ENCODE results near the gene MSH3. TPM values are rescaled to one million over a fixed set of nuclear protein-coding genes. Genes with fewer than 3 reads are reported as not detected.
A peak's percentile ranks its signal among the peaks of the same experiment; 100 is the strongest.
"Not testable (repeated sequence)": the region's sequence is repeated elsewhere in the genome, so short reads cannot be mapped to it uniquely, and the experiment has no call there.

MSH3 gene
- polyA plus RNA-seq, 1 donor = 13.8 TPM

- Histone ChIP-seq H3K9me3 (ENCODE audit: control insufficient read depth, low read depth, low read length) (no peaks in the 10 kb centered on the region), H3K27me3 (ENCODE audit: control insufficient read depth, insufficient read depth, low read length) (no peaks in the 10 kb centered on the region), H3K4me1 (ENCODE audit: control insufficient read depth, insufficient read depth, low read length) (peaks cover 12% of the 10 kb centered on the region), H3K36me3 (ENCODE audit: control insufficient read depth, insufficient read depth, low read length) (no peaks in the 10 kb centered on the region), H3K27ac (ENCODE audit: low read length) (no peak overlapping the region), H3K4me3 (ENCODE audit: low read length) (no peak overlapping the region)
- WGBS (ENCODE audit: insufficient coverage, low lambda C conversion rate) = 53% methylated on average over 2 of the region's 3 CpGs
- no peak for DNase-seq
Measured at GRCh38 chr5:80884086-80884813, 229.8 kb downstream of the MSH3 start.

- Histone ChIP-seq H3K36me3 (ENCODE audit: control insufficient read depth, insufficient read depth, low read length) (no peaks in the 10 kb centered on the region), H3K27ac (ENCODE audit: low read length) (peak overlapping the region; percentile 13), H3K4me3 (ENCODE audit: low read length) (no peak overlapping the region), H3K27me3 (ENCODE audit: control insufficient read depth, insufficient read depth, low read length) (no peaks in the 10 kb centered on the region), H3K9me3 (ENCODE audit: control insufficient read depth, low read depth, low read length) (no peaks in the 10 kb centered on the region), H3K4me1 (ENCODE audit: control insufficient read depth, insufficient read depth, low read length) (peaks cover 12% of the 10 kb centered on the region)
- WGBS (ENCODE audit: insufficient coverage, low lambda C conversion rate) = no CpG with 5 or more reads among the region's 1 CpG
- peak in 1 of 2 donors; percentile 11 for DNase-seq
Measured at GRCh38 chr5:80884929-80885328, 230.5 kb downstream of the MSH3 start.

GRCh38 chr5:80885396-80886000 is 231.0 kb downstream of the MSH3 start:
- H3K4me1 ChIP-seq (ENCODE audit: control insufficient read depth, insufficient read depth, low read length) = peaks cover 12% of the 10 kb centered on the region
- H3K27me3 ChIP-seq (ENCODE audit: control insufficient read depth, insufficient read depth, low read length) = no peaks in the 10 kb centered on the region
- peak overlapping the region; percentile 13 for H3K27ac ChIP-seq (ENCODE audit: low read length)
- no peaks in the 10 kb centered on the region for H3K9me3 ChIP-seq (ENCODE audit: control insufficient read depth, low read depth, low read length)
- H3K36me3 ChIP-seq (ENCODE audit: control insufficient read depth, insufficient read depth, low read length) = no peaks in the 10 kb centered on the region
- no peak overlapping the region for H3K4me3 ChIP-seq (ENCODE audit: low read length)
- DNase-seq = peak; percentile 16 to 61

GRCh38 chr5:80894083-80894482 is 239.6 kb downstream of the MSH3 start:
- peaks cover 2% of the 10 kb centered on the region for H3K36me3 ChIP-seq (ENCODE audit: control insufficient read depth, insufficient read depth, low read length)
- no peak overlapping the region for H3K27ac ChIP-seq (ENCODE audit: low read length)
- no peak for DNase-seq
- no peaks in the 10 kb centered on the region for H3K9me3 ChIP-seq (ENCODE audit: control insufficient read depth, low read depth, low read length)
- WGBS (ENCODE audit: insufficient coverage, low lambda C conversion rate) = 80% methylated on average over 1 of the region's 3 CpGs
- no peaks in the 10 kb centered on the region for H3K4me1 ChIP-seq (ENCODE audit: control insufficient read depth, insufficient read depth, low read length)
- H3K27me3 ChIP-seq (ENCODE audit: control insufficient read depth, insufficient read depth, low read length) = no peaks in the 10 kb centered on the region
- no peak overlapping the region for H3K4me3 ChIP-seq (ENCODE audit: low read length)

GRCh38 chr5:80895523-80895922 is 241.1 kb downstream of the MSH3 start:
- WGBS (ENCODE audit: insufficient coverage, low lambda C conversion rate) = no CpG with 5 or more reads among the region's 2 CpGs
- H3K4me3 ChIP-seq (ENCODE audit: low read length) = no peak overlapping the region
- H3K36me3 ChIP-seq (ENCODE audit: control insufficient read depth, insufficient read depth, low read length) = peaks cover 2% of the 10 kb centered on the region
- H3K27ac ChIP-seq (ENCODE audit: low read length) = no peak overlapping the region
- DNase-seq = no peak
- H3K9me3 ChIP-seq (ENCODE audit: control insufficient read depth, low read depth, low read length) = no peaks in the 10 kb centered on the region
- no peaks in the 10 kb centered on the region for H3K27me3 ChIP-seq (ENCODE audit: control insufficient read depth, insufficient read depth, low read length)
- no peaks in the 10 kb centered on the region for H3K4me1 ChIP-seq (ENCODE audit: control insufficient read depth, insufficient read depth, low read length)

- not testable (repeated sequence) for H3K4me1 ChIP-seq (ENCODE audit: control insufficient read depth, insufficient read depth, low read length); H3K36me3 ChIP-seq (ENCODE audit: control insufficient read depth, insufficient read depth, low read length); H3K4me3 ChIP-seq (ENCODE audit: low read length); DNase-seq; H3K27me3 ChIP-seq (ENCODE audit: control insufficient read depth, insufficient read depth, low read length); H3K9me3 ChIP-seq (ENCODE audit: control insufficient read depth, low read depth, low read length); H3K27ac ChIP-seq (ENCODE audit: low read length)
- no CpG with 5 or more reads among the region's 3 CpGs for WGBS (ENCODE audit: insufficient coverage, low lambda C conversion rate)
Measured at GRCh38 chr5:80902624-80903023, 248.2 kb downstream of the MSH3 start.

- Histone ChIP-seq H3K4me3 (ENCODE audit: low read length) (no peak overlapping the region), H3K27me3 (ENCODE audit: control insufficient read depth, insufficient read depth, low read length) (no peaks in the 10 kb centered on the region), H3K27ac (ENCODE audit: low read length) (no peak overlapping the region), H3K36me3 (ENCODE audit: control insufficient read depth, insufficient read depth, low read length) (no peaks in the 10 kb centered on the region), H3K9me3 (ENCODE audit: control insufficient read depth, low read depth, low read length) (no peaks in the 10 kb centered on the region), H3K4me1 (ENCODE audit: control insufficient read depth, insufficient read depth, low read length) (no peaks in the 10 kb centered on the region)
- no CpG with 5 or more reads among the region's 1 CpG for WGBS (ENCODE audit: insufficient coverage, low lambda C conversion rate)
- DNase-seq = no peak
Measured at GRCh38 chr5:80904533-80905187, 250.2 kb downstream of the MSH3 start.

- no peak overlapping the region for H3K4me3 ChIP-seq (ENCODE audit: low read length)
- H3K27ac ChIP-seq (ENCODE audit: low read length) = no peak overlapping the region
- H3K4me1 ChIP-seq (ENCODE audit: control insufficient read depth, insufficient read depth, low read length) = no peaks in the 10 kb centered on the region
- DNase-seq = no peak
- no peaks in the 10 kb centered on the region for H3K27me3 ChIP-seq (ENCODE audit: control insufficient read depth, insufficient read depth, low read length)
- H3K36me3 ChIP-seq (ENCODE audit: control insufficient read depth, insufficient read depth, low read length) = no peaks in the 10 kb centered on the region
- H3K9me3 ChIP-seq (ENCODE audit: control insufficient read depth, low read depth, low read length) = no peaks in the 10 kb centered on the region
- no CpG with 5 or more reads among the region's 1 CpG for WGBS (ENCODE audit: insufficient coverage, low lambda C conversion rate)
Measured at GRCh38 chr5:80905405-80905804, 251.0 kb downstream of the MSH3 start.

- WGBS (ENCODE audit: insufficient coverage, low lambda C conversion rate) = no CpG with 5 or more reads among the region's 3 CpGs
- peaks cover 4% of the 10 kb centered on the region for H3K9me3 ChIP-seq (ENCODE audit: control insufficient read depth, low read depth, low read length)
- no peak for DNase-seq
- no peak overlapping the region for H3K4me3 ChIP-seq (ENCODE audit: low read length)
- no peaks in the 10 kb centered on the region for H3K36me3 ChIP-seq (ENCODE audit: control insufficient read depth, insufficient read depth, low read length)
- no peak overlapping the region for H3K27ac ChIP-seq (ENCODE audit: low read length)
- H3K4me1 ChIP-seq (ENCODE audit: control insufficient read depth, insufficient read depth, low read length) = no peaks in the 10 kb centered on the region
- H3K27me3 ChIP-seq (ENCODE audit: control insufficient read depth, insufficient read depth, low read length) = no peaks in the 10 kb centered on the region
Measured at GRCh38 chr5:80912479-80912878, 258.0 kb downstream of the MSH3 start.

GRCh38 chr5:80915716-80916115 is 261.3 kb downstream of the MSH3 start:
- H3K4me3 ChIP-seq (ENCODE audit: low read length) = no peak overlapping the region
- no peaks in the 10 kb centered on the region for H3K36me3 ChIP-seq (ENCODE audit: control insufficient read depth, insufficient read depth, low read length)
- no peak for DNase-seq
- H3K27ac ChIP-seq (ENCODE audit: low read length) = no peak overlapping the region
- no CpG with 5 or more reads among the region's 1 CpG for WGBS (ENCODE audit: insufficient coverage, low lambda C conversion rate)
- peaks cover 4% of the 10 kb centered on the region for H3K9me3 ChIP-seq (ENCODE audit: control insufficient read depth, low read depth, low read length)
- no peaks in the 10 kb centered on the region for H3K27me3 ChIP-seq (ENCODE audit: control insufficient read depth, insufficient read depth, low read length)
- no peaks in the 10 kb centered on the region for H3K4me1 ChIP-seq (ENCODE audit: control insufficient read depth, insufficient read depth, low read length)

Data from large intestine (tissue), 3 donors.